Activated CD4-positive, alpha-beta T cell treated with anti-CD3 and anti-CD28 coated beads, Interleukin-10, Interleukin-2, amounts not matched to agents 100 ng/mL and 50 ng/mL, durations not matched to agents 16 hours and 8 hours (primary cell): Measurements from ENCODE around the gene ANKFY1.

Source experiments
- DNase-seq: peaks from one replicate; pipeline ENCODE4 v3.0.0-alpha.2; 2020

ANKFY1 gene

DNA sequence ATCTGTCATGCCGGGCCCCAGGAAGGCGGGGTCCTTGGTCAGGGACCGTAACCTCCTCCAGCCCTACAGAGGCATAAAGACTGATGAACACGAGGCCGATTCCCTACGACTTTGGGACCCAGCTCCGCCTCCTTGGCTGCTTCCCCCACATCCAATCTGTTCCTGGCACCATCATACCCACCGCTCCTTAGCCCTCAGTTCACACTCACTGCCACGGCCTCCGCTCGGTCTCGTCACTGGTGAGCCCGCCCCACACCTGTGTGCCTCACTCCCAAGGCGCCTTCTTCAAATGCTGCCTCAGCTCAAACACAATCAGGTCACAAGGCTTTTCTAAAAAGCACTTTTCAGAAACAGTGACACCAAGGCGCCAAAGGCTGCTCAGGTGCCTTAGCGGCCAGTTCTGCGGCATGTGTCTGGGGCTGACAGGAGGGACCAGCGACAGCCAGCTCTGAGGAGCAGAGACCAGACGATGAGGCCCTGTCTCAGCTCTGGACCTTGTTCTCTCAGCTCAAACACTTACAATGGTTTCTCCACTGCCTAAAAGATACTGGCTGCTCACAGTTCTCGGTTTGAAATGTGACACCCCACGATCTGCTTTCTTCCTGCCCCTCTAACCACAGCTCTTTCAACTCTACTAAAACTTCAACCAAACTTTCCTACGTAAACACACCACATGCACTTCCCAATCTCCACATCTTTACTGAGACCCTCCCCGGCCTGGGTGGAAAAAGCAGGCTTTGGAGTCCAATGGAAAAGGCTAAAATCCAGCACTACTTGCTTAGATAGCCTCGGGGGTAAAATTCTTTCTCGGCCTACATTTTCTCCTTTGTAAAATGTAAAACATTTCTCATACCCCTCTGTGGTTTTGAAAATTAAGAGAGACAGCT is 87.6 kb downstream of the ANKFY1 start:
- DNase-seq, result peak; percentile 73

DNA sequence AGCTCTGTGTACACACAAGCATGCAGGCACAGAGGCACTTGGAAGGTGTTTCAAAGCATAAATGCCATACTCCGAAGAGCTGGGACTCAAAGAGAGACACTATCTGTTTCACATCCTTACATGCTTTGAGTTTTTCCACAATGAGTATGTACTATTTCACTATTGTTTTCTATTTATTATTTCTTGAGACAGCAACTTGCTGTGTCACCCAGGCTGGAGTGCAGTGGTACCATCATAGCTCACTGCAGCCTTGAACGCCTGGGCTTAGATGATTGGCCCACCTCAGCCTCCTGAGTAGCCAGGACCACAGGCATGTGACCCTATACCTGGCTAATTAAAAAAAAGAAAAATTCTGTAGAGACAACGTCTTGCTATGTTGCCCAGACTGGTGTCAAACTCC is 89.2 kb downstream of the ANKFY1 start:
- DNase-seq, result peak; percentile 13

DNA sequence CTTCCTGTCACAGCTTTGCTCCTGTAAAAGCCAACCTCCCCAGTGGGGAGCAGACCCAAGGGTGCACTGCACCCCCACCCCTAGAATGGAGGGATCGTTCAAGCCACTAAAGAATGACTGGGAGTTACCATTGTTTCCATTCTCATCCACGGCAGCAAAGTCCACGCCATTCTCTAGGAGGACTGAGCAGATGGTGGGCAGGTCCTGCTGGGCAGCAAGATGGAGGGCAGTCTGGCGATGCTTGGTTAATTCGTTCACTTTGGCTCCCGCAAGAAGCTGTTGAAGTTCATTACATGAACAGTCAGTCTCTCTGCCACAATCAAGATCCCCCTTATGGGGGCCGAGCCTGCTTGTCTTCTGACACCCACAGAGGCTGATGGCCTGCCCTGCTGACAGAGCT is 90.0 kb downstream of the ANKFY1 start:
- no peak for DNase-seq

DNA sequence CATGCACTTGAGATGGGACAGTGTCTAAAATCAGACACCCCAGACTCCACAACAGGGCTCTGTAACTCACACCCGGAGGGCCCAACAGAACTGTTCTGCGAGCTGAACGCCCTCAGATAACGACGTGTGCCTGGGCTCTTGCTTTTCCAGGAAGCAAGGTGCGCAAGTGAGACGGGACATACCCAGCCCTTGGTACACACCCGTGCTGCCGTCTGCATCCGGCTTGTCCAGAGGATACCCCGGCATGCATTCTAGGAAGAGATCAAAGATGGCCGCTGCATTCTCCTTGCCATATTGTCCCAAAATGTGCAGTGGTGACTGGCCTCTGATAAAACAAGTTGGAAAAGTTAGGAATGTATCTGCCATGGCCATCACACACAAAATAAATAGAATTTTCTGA is 91.4 kb downstream of the ANKFY1 start:
- no peak for DNase-seq

DNA sequence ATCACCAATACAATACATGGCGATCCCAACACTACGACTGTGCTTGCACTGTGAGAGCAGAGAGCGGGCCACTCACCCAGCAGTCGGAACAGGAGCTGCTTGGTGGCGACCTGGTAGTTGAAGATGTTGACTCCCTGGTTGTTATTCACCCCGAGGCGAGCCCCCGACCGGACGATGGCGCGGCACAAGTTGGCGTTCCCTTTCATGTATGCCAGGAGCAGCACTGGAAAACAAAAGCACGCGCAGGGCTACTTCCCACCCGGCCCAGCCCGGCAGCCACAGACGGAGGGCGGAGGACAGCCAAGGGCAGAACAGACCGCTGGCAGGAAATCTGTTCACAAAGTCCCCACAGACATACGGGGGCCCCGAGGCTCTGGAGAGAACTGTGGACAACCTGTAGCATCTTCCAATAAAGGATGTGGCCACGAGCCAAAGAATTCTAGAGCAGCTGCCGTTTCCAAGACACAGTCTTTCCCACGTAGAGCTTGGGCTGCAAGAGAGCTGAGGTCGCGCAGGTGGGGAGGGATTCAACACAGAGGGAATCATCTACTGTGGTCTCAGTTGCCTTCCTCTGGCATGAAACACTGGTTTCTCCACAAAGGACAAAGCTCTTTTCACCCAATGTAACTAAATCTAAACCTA is 93.0 kb downstream of the ANKFY1 start:
- DNase-seq, result no peak

DNA sequence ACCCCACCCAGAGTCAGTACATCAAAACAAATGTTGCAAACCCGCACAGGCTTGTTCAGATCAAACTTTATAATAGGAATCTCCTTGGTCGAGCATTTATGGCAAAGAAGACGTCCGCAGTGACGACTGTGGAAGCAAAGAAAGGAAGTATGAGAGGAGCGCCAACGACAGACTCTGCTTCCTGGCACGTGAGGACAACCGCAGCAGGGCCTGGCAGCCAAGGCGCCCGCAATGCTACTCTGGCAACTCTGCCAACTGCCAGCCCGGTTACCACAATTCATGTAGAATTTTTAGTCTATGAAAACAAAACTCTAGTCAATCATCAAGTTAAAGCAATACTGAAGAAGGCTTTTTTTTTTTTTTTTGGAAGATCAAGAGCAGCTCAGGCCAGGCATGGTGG is 96.0 kb downstream of the ANKFY1 start:
- DNase-seq, result no peak

DNA sequence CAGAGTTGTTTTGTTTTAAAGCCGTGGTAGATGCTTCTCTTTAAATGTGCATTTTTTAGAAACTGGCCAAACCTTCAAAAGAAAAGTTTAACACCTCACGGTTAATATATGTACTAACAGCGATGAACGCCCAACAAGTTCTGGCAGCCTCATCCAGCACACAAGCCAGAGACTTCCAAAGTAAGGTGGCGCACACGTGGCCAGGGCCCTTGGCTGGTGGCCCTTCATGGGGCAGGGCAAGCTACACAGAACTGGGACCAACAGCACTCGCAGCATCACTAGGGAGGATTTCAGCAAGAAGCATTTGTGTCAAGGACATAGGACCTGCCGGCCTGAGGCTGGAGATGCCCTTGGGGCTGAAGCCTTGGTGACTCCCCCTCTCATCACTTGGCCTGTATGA is 97.4 kb downstream of the ANKFY1 start:
- no peak for DNase-seq

DNA sequence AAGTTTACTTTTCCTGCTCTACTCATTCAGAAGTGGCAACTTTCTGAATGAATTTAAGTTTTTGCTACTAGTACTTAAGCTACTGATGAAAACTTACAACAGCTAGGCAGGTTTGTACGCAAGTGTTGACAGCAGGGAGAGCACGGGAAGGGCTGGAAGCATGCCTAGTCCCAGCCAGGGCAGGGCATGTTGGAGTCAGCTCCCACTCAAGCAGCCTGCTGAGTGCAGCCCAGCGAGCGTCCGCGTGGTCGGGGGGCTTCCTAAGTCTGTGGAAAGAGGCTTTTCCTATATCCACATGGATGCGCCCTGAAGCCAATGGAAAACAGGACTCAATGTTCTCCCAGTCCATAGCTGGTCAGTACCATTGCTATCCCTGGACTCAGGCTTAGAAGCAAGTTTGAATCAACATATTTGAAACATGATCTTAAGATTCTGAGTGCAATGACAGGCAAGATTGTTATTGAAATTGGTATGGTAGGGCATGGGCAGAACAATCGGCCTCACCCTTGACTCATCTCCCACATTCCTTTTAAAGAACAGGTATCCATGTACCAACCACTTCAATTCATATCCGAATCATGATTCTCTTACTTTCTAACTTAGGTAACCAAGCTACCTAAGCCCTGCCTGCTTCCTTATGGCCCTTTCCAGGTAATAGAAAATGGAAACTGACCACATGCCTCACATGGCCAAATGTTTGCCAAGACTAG is 98.3 kb downstream of the ANKFY1 start:
- no peak for DNase-seq

DNA sequence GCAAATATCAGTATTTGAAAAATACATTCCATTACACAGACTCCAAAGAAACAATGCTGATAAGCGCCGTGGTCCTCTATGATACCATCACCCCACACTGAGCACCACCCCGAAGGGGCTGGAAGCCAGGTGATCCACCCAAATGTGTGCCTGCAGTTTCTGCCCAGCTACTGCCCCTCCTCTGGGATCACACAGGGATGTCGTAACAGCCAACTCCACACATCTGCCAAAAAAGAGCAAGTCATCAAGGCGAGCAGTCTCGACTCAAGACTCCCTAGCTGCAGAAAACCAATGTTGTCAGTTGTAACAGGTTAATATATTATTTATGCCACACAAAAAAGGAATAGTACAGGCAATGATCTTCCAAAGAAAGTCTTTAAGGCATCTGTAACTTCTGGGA is 99.8 kb downstream of the ANKFY1 start:
- no peak for DNase-seq

DNA sequence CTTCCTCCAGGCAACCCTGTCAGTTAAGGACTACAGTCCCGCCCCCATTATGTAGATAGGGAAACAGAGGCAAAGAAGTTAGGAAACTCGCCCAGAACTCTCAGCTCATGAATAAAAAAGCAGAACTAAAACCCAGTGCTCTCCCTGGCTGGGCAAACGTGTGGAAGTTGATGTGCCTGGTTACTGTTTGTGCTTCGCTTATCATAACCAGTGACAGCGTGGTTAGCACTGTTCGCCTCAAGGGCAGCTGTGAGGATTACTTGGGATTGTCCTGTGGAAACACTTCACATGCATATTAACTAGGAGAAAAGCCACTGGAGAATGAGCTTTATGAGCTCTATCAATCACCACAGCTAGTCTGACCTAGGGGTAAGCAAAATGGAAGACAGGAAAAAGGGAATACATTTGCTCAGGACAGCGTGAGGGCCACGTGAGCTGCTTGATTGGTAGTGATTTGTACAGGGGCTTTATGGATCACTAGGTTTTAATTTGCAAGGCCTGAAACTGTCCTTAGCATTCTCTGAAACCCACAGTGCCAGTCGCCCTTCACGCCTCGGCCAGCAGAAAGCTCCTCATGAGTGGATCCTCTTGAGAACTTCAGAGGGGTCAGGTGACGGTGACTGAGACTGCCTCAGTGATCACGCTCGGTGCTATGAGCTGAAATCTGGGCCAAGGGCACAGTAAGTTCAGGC is 100.9 kb downstream of the ANKFY1 start:
- no peak for DNase-seq

DNA sequence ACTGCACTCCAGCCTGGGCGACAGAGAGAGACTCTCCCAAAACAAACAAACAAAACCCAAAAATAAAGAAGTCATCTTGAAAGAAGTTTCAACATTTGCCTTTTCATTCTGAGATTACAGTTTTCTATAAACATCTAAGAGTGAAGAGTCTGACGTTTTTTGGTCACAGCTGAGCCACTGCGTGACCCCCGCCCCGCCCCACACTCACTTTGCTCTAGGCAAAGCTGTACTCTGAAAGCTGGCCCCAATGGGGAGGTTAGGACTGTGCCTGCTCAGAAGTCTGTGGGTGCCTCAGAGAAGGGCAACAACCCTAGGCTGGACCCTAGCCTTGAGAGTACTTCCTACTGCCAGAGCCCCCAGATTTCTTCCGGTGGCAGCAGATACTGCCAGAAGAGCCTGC is 101.5 kb downstream of the ANKFY1 start:
- DNase-seq, result peak; percentile 53

DNA sequence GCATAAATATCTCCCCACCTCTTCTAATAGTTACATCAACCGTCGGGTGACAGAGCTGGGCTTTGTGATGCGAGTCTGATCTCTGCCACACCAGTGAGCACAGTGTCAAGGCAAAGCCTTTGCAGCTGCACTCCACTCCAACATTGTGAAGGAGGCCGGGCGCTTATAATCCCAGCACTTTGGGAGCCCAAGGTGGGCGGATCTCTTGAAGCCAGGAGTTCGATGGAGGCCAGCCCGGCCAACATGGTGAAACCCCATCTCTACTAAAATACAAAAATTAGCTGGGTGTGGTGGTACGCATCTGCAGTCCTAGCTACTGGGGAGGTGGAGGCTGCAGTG is 101.8 kb downstream of the ANKFY1 start:
- no peak for DNase-seq

DNA sequence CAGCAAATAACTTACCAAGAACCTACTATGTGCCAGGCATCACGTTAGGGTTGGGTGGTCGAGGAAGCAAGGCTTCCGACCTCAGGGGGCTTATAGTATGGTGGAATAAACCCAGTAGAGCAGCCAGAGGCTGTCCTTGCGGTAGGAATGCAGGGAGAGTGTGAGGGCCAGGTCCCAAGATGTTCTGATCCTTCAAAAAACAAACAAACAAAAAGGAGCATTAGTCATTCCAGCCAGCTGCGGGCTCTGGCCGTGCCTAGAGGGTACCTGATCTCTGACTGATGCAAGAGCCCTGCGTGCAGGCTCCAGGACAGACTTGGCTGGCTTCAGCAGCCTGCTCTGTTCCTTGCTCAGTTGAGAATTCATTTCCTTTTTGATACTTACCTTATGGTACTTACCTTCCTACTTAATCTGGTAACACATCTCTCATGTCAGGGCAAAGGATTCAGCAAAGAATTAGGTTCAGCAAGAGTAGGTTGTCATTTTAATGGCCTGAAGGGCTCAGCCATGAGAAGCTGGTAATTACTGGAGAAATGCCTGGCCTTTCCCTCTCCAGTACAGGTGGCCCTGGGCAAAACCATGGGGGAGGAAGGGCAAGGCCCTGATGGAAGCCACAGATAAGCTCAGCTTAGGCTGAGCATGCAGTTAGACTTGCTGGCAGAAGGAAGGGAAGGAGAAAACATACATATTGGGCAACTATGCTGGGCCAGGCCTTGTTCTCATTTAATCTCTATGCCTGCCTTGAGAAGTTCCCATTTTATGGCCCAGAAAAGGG is 102.4 kb downstream of the ANKFY1 start:
- no peak for DNase-seq

DNA sequence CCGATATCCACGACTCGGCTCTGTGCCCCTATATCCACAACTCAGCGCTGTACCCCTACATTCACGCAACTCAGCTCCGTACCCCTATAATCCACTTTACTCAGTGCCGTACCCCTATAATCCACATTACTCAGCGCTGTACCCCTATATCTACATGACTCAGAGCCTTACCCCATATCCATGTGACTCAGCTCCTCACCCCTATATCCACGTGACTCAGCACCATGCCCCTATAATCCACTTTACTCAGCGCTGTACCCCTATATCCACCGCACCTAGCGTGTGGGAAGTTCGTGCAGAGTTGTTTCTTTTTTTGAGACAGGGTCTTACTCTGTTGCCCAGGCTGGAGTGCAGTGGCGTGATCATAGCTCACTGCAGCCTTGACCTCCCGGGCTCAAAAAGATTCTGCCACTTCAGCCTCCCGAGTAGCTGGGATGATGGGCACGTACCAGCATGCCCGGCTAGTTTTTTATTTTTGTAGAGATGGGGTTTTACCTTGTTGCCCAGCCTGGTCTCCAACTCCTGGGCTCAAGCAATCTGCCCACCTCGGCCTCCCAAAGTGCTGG is 103.4 kb downstream of the ANKFY1 start:
- DNase-seq, result no peak

DNA sequence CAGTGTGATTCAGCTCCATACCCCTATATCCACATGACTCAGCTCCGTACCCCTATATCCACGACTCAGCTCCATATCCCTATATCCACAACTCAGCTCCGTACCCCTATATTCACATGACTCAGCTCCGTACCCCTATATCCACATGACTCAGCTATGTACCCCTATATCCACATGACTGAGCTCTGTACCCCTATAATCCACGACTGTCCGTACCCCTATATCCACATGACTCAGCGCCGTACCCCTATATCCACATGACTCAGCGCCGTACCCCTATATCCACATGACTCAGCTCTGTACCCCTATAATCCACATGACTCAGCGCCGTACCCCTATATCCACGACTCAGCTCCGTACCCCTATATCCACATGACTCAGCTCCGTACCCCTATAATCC is 104.0 kb downstream of the ANKFY1 start:
- DNase-seq, result no peak

DNA sequence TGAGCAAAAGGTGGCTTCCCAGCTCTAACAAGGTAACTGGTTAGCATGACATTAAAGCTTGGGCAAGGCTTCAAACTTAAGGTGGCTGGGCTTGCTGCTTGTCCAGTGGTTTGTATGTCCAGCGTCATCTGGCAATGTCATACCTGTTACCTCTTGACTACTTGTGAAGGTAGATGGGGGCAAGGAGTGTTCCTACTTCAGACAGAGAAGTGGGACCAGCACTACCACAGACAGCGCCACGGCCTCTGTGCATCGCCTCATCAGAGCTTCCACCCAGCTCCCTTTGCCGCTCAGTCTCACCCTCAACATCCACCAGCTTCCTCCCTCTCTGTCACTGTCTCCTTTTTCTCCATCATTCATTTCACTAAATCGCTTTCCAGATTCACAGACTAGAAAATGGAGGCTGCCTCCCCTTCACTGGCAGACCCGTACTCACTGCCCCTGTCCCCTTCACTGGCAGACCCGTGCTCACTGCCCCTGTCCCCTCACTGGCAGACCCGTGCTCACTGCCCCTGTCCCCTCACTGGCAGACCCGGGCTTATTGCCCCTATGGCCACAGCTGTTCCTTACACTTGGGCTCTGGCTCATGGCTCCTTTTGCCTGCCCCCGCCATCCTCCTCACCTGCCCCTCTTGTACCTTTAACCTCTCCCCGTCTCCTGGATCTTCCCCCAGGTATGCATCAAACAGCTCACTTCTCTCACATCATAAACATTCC is 106.0 kb downstream of the ANKFY1 start:
- DNase-seq, result no peak

DNA sequence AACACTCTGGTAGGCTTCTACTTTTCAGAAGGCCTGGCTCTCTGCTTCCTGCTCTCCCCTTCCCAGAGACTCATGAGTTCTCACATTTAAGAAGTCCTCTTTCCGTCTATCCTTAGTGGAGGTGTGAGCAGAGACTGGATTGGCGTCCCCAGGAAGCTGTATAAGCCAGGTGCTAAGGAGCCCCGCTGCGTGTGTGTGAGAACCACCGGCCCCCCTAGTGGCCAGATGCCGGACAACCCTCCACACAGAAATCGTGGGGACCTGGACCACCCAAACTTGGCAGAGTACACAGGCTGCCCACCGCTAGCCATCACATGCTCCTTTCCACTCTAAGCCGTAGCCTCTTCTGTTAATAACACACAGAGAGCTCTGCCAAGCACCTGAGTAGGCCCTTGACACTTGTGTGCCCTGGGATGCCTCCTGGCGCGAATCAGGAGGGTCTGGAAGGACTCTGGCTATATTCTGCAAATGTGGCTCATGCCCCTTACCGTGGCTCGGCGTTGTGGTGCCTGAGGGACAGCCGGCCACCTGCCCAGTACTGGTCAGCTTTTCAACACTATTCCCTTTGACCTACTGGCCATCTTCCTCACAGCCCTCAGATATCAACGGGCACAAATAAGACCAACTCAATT is 106.9 kb downstream of the ANKFY1 start:
- DNase-seq, result no peak

DNA sequence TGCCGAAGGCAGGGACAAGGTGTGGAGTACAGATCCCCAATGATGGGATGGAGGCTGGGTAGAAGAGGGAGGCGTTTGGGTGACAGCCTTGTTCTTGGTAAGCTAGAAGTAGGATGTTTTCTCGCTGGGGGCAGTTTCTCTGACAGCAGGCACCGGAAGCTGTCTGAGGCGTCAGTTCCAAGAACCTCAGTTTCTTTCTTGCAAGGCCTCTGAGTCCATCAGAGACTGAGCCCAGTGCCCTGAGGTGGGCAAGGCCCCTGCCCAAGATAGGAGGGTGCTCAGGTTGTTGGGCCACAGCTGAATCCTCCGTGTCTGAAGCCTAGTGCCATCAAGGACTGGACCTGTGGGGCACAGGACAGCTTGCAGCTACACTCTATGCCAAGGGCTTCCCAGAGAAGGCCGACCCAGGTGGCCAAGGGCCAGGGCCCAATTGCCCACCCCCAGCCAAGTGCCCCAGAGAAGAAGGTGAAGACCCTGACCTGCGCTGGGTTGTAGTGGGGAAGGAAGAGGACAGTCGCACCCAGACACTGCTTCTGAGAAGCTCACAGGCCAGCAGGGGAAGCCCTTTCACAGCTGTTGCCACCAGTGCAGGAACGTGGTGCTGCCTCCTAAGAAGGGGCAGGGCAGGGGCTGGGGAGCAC is 107.7 kb downstream of the ANKFY1 start:
- no peak for DNase-seq

DNA sequence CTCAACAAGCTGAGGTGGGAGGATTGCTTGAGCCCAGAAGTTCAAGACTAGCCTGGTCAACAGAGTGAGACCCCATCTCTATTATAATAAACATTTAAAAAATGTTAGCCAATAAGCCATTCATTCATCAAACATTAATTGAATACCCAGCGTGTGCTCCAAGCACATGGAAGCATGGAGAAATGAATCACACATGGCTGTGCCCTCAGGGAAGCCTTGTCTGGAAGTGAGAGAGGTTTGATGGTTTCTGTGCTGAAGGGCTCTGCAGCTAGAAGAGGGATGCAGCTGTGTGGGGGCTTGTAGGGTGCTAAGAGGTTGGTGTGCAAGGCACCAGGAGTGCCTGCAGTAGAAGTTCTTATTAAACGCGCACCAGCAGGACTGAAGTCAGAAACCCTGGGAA is 109.6 kb downstream of the ANKFY1 start:
- no peak for DNase-seq

DNA sequence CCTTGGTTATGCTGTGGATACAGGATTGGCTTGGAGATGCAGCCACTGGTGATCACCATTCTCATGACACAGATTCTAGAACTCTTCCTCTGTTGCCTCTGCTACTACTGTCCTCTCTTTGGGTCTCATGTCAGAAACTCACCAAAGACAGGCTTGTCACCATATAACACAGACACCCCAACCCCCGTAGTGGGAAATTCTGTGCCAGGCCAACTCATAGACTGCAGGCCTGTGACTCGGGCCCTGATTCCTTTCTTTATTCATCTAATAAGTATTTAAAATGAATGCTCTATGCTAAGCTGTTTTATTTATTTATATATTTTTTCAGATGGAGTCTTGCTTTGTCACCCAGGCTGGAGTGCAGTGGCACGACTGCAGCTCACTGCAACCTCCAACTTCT is 111.3 kb downstream of the ANKFY1 start:
- no peak for DNase-seq

DNA sequence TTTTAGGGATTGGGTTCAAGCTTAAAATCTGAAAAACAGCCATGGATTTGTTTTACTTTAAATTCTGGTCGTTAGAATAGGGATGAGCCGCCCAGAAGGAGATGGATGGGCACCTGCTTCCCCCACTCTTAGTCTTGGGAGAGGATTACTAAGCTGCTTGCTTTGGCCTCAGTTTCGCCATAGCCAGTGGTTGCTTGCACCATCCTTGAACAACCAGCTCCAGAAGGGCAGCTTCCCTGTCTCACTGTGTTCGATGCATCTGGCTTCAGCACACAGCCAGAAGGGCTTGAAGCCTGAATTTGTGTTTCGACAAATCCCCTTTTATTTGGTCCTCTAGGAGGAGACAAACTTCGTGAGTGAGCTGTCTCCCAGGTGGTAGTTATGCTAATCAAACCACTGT is 113.7 kb downstream of the ANKFY1 start:
- DNase-seq, result no peak
